VCaP (cell line): ENCODE measurements around the gene MCTP1.
"Not testable (repeated sequence)": the region's sequence is repeated elsewhere in the genome, so short reads cannot be mapped to it uniquely, and the experiment has no call there.

Experiments
- H3K27ac ChIP-seq: fragments of 450-650 bp; 2 replicates; pipeline ENCODE4 v1.5.1; 2017
- CTCF ChIP-seq: fragments of 450-650 bp; conservative IDR thresholded peaks from 2 replicates; pipeline ENCODE4 v1.5.1; 2017; ENCODE audit warnings: mild to moderate bottlenecking, moderate library complexity

Gene MCTP1

DNA sequence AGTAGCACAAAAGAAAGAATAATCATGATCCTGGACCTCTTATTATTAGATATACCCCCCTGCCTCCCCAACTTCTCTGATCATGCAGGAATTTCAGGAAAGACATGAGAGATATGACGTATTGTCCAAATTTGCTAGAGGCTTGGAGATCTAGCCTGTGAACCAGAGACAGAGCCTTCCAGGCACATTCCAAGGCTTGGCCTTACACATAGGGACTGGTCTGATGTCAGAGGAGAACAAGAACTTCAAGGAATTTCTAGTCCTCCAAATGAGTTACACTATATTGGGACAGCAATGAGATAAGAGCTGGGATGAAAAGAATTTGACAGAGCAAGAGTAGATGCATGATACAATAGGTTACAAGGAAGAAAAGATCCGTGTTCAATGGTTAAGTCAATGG lies 67.0 kb downstream of the MCTP1 start:
- TF ChIP-seq CTCF: no peak
- no peak overlapping the region for H3K27ac ChIP-seq

DNA sequence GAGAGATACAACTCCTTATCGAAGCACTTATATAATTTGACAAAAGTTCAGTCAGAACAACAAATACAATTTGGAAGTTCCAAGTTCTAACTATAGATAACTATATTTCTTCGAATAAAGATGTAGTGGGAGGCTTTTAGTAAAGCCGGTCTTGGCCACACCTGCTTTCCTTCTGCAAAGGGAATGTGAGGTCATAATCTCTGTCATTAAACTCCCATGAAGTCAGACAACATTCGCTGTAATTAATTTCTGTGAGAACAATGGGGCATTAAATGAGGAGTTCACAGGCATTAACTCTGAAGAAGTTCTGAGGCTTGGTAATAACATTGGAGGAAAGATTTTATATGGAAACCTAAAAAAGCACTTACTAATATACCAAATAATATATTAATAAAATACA lies 67.5 kb downstream of the MCTP1 start:
- no peak overlapping the region for H3K27ac ChIP-seq
- no peak for TF ChIP-seq CTCF

- TF ChIP-seq CTCF: no peak
- H3K27ac ChIP-seq: no peak overlapping the region
Measured at GRCh38 chr5:95216136-95216955, 68.5 kb downstream of the MCTP1 start.

GRCh38 chr5:95207811-95208210 lies 77.1 kb downstream of the MCTP1 start:
- not testable (repeated sequence) for H3K27ac ChIP-seq

DNA sequence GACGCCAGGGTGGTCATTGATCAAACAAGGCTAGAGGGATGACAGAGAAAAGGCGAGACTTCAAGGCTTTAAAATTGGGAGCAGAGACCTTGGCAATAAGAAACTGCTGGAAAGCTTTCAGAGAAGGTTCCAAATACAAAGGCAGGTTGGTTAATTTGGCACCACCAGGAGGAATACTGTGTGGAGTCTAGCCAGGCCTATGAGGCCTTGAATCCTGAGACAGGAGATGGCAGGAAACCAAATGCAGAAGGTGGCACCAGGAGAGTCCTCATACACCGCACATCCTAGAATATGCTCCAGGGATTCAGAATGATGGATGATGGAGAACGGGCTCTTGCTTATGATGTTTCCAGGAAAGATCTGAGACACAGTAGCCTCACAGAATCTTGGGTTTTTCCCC lies 90.0 kb downstream of the MCTP1 start:
- no peak overlapping the region for H3K27ac ChIP-seq
- no peak for TF ChIP-seq CTCF

DNA sequence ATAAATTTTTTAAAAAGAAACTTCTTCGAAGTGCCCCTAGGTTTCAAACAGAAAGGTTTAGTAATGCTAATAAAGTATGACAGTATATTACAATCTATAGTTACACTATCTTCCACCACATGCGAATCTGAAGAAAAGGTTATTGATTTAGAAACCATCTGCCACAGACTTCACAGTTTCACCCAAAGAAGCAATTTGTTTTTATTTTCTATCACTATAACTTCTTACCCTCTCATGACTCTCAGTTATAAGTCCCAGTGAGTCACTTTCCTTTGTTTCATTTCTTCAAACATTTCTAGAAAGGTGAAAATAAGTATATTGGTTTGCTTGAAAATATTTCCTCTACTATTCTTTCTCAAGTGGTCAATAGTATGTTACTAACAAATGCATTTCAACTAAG lies 93.6 kb downstream of the MCTP1 start:
- TF ChIP-seq CTCF: no peak
- no peak overlapping the region for H3K27ac ChIP-seq

GRCh38 chr5:95184924-95185323 lies 100.0 kb downstream of the MCTP1 start:
- no peak overlapping the region for H3K27ac ChIP-seq
- TF ChIP-seq CTCF: no peak

DNA sequence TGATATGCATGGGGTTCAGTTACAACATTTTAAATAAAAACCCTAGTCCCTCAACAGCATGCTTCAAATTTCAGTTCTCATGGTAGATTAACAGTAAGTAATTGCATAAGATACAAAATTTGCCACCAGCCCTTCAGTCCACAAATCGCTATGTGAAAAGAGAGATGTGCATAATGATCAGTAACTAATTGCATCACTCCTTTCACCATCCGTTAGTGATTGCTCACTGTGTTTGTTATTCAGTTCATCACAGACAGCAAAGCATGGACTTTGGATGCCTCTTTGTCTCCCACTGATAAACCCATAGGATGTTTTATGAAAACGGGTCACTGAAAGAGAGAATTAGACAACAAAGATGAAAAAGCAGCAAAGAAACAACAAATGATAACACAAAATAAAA lies 103.2 kb downstream of the MCTP1 start:
- H3K27ac ChIP-seq: no peak overlapping the region
- no peak for TF ChIP-seq CTCF
